ENCODE results near the gene ZP1.
"Not testable (repeated sequence)": the region's sequence is repeated elsewhere in the genome, so short reads cannot be mapped to it uniquely, and the experiment has no call there.

The ZP1 gene

GRCh38 chr11:60866911-60867870, at the start of gene ZP1:
ZP1 (plus strand) TSS chr11:60867542; CDS start chr11:60867562, 20 bp downstream.
- DNase-seq: no peak

- no peak for DNase-seq
Observed at GRCh38 chr11:60818057-60818456, 49.3 kb upstream of the ZP1 start.

- peak; percentile 56 for DNase-seq
Observed at GRCh38 chr11:60821827-60822599, 45.3 kb upstream of the ZP1 start.

- DNase-seq: not testable (repeated sequence)
Observed at GRCh38 chr11:60823745-60824306, 43.5 kb upstream of the ZP1 start.

GRCh38 chr11:60825118-60825517, 42.2 kb upstream of the ZP1 start:
- DNase-seq: no peak

GRCh38 chr11:60825790-60826189, 41.6 kb upstream of the ZP1 start:
- no peak for DNase-seq

- no peak for DNase-seq
Observed at GRCh38 chr11:60830478-60831142, 36.7 kb upstream of the ZP1 start.

GRCh38 chr11:60831143-60831500, 36.2 kb upstream of the ZP1 start:
- DNase-seq: peak; percentile 92

- DNase-seq: no peak
Observed at GRCh38 chr11:60831501-60832079, 35.8 kb upstream of the ZP1 start.

GRCh38 chr11:60834742-60835533, 32.4 kb upstream of the ZP1 start:
- no peak for DNase-seq

- no peak for DNase-seq
Observed at GRCh38 chr11:60835534-60835846, 31.9 kb upstream of the ZP1 start.

- DNase-seq: no peak
Observed at GRCh38 chr11:60836866-60837515, 30.4 kb upstream of the ZP1 start.

- no peak for DNase-seq
Observed at GRCh38 chr11:60838132-60838531, 29.2 kb upstream of the ZP1 start.

- DNase-seq: no peak
Observed at GRCh38 chr11:60840470-60841430, 26.6 kb upstream of the ZP1 start.

GRCh38 chr11:60841797-60842667, 25.3 kb upstream of the ZP1 start, which contains the start of gene CCDC86:
CCDC86 (plus strand) TSS chr11:60842113; CDS start chr11:60842125, 12 bp downstream.
- DNase-seq: peak; percentile 97

- DNase-seq: no peak
Observed at GRCh38 chr11:60842668-60843600, 24.4 kb upstream of the ZP1 start.

GRCh38 chr11:60844045-60844869, 23.1 kb upstream of the ZP1 start:
- no peak for DNase-seq

Data from hematopoietic multipotent progenitor cell treated with erythropoietin and hydrocortisone succinate and interleukin-3 and kit ligand, for 4 days (in vitro differentiated cells).